AG04450 (cell line): Measurements from ENCODE around the gene LDB3. TPM values are rescaled to one million over a fixed set of nuclear protein-coding genes. Genes with fewer than 3 reads are reported as not detected.

Source experiments
- CTCF ChIA-PET: fragments of 300-600, 350-600 bp; formaldehyde crosslinking; extraction: SDS; loops from one replicate; lab custom pipeline; 2022; ENCODE audit warnings: antibody characterized with exemption, inconsistent platforms; lab: Charles Lee
- POLR2A ChIA-PET: fragments of 350-600 bp; formaldehyde crosslinking; extraction: SDS; loops from one replicate; lab custom pipeline; 2021; ENCODE audit warnings: antibody characterized with exemption, inconsistent platforms; lab: Yijun Ruan, JAX
- DNase-seq: peaks from one replicate; pipeline ENCODE4 v3.0.0-alpha.2; 2011; ENCODE audit warnings: low read depth, low spot score
- H3K27ac ChIP-seq: one replicate; pipeline ENCODE4 v1.5.1; 2012; ENCODE audit warnings: low read depth, low read length, control low read depth
- H3K27me3 ChIP-seq: one replicate; pipeline ENCODE4 v1.6.0; 2012; ENCODE audit warnings: low read length; ENCODE audit not compliant: control insufficient read depth, insufficient read depth
- H3K4me3 ChIP-seq: 2 replicates; pipeline ENCODE4 v1.5.1; 2011; ENCODE audit warnings: mild to moderate bottlenecking, low read depth, low read length, control low read depth
- H3K9me3 ChIP-seq: 2 replicates; pipeline ENCODE4 v1.5.1; 2012; ENCODE audit warnings: low read length; ENCODE audit not compliant: control insufficient read depth, insufficient read depth
- CTCF ChIP-seq: IDR thresholded peaks from 2 replicates; pipeline ENCODE4 v1.5.1; 2011; ENCODE audit warnings: low read depth, low read length, control low read depth, inconsistent platforms
- polyA plus RNA-seq: library from polyadenylated mRNA; depleted of rRNA; stranded (reverse); fragments of >200 nt; gene quantifications from 2 replicates; pipeline ENCODE4 v1.2.3, GENCODE V29; 2011

LDB3 gene
- polyA plus RNA-seq, 1 experiment = 0.46 TPM

DNA sequence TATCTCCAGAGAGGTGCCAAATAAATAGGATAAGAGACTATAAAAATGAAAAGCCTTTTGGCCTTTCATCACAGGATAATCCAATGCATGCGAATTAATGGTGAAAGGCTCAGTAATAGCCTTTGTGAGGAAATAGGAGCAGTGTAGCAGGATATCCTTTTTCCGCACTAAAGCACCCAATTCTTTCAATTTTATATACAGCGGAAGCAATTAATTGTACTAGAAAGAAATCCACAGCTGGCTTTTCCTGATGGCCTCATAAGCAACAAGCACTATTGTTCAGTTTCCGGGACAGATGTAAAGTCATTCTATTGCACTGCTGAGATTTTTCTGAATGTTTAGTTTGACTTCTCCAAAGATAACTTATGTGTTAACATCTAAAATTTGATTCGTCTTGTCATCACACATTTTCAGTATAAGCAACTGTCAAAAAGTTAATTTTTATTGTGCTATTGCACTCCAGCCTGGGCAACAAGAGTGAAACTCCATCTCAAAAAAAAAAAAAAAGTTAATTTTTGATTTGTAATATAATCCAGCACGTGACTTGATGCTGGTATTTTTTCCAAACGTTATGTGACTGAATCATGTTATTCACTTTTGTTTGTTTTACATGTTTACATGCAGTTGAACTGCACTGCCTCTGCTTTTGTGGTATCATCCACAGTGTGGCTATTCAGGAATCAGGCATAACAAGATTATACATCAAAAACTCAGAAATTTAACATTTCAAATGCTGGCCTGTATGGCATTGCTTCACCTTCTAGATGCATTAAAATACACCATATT lies 79.7 kb downstream of the LDB3 start:
- Histone ChIP-seq H3K27ac (peak overlapping the region; percentile 57), H3K9me3 (no peaks in the 10 kb centered on the region; the same call in 1 of the 2 replicates), H3K27me3 (no peaks in the 10 kb centered on the region), H3K4me3 (no peak overlapping the region)
- no peak for DNase-seq
- ChIA-PET POLR2A (no interaction called here), CTCF (interaction anchor here (0.7 kb wide), 1 partner anchor 59 kb away, joined by 6 read pairs; no protein-coding TSS in a partner anchor)
- no peak for TF ChIP-seq CTCF

- no peak for DNase-seq
- Histone ChIP-seq H3K4me3 (no peak overlapping the region), H3K27ac (no peak overlapping the region), H3K27me3 (no peaks in the 10 kb centered on the region), H3K9me3 (no peaks in the 10 kb centered on the region; the same call in 1 of the 2 replicates)
- POLR2A ChIA-PET = no interaction called here
- CTCF ChIA-PET = no interaction called here
- no peak for TF ChIP-seq CTCF
Observed at GRCh38 chr10:86749854-86750253, 81.5 kb downstream of the LDB3 start.

- Histone ChIP-seq H3K4me3 (no peak overlapping the region), H3K27ac (no peak overlapping the region), H3K27me3 (no peaks in the 10 kb centered on the region), H3K9me3 (no peaks in the 10 kb centered on the region; the same call in 1 of the 2 replicates)
- CTCF ChIA-PET = no interaction called here
- DNase-seq = no peak
- no peak for TF ChIP-seq CTCF
- POLR2A ChIA-PET = no interaction called here
Observed at GRCh38 chr10:86751477-86751876, 83.2 kb downstream of the LDB3 start.

GRCh38 chr10:86752311-86752710 lies 84.0 kb downstream of the LDB3 start:
- H3K9me3 ChIP-seq = no peaks in the 10 kb centered on the region; the same call in 1 of the 2 replicates
- no peak for TF ChIP-seq CTCF
- no peak overlapping the region for H3K4me3 ChIP-seq
- no peak overlapping the region for H3K27ac ChIP-seq
- CTCF ChIA-PET = interaction anchor here (0.9 kb wide), 1 partner anchor 58 kb away, joined by 3 read pairs; no protein-coding TSS in a partner anchor
- POLR2A ChIA-PET = interaction anchor here (0.6 kb wide), 1 partner anchor 29 kb away, joined by 3 read pairs; no protein-coding TSS in a partner anchor
- DNase-seq = no peak
- H3K27me3 ChIP-seq = no peaks in the 10 kb centered on the region

DNA sequence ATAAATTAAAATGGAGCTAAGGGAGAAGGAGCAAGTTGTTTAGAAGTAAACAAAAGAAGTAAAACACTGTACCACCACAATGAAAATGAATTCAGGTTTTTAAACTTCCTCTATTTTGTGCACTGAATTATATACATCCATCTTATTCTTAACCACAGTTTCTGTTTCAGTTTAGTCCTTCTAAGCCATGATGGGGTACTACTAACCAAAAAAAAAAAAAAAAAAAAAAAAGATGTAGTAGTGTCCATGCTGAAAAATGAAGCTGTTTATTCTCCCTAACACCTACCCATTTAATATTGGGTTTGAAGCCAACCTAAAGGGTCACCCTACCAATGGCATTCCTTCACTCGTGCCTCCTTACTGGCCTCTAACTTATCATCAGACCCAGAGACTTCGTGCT lies 84.7 kb downstream of the LDB3 start:
- H3K27me3 ChIP-seq = no peaks in the 10 kb centered on the region
- no peak overlapping the region for H3K4me3 ChIP-seq
- H3K9me3 ChIP-seq = no peaks in the 10 kb centered on the region; the same call in 1 of the 2 replicates
- no peak for DNase-seq
- ChIA-PET POLR2A (interaction anchor here (0.6 kb wide), 1 partner anchor 342 kb away, joined by 3 read pairs; no protein-coding TSS in a partner anchor), CTCF (interaction anchor here (0.6 to 0.9 kb wide), 4 partner anchors 26 to 346 kb away, joined by 3 to 12 read pairs (median 4); no protein-coding TSS in a partner anchor)
- H3K27ac ChIP-seq = no peak overlapping the region
- no peak for TF ChIP-seq CTCF
